Stimulated activated naive B cell treated with anti-CD40 and anti-IgM and Interleukin-4, amounts not matched to agents 10 μg/mL and 1 μg/mL and 100 μg/mL, for 72 hours (primary cell): ENCODE measurements around the gene DHRS12.
"Not testable (repeated sequence)": the region's sequence is repeated elsewhere in the genome, so short reads cannot be mapped to it uniquely, and the experiment has no call there.

ENCODE experiments used
- ATAC-seq, 2 donors: fragments of 150-1000 bp; cut with Tn5 transposase; replicated peaks; 2 replicates each; pipeline ENCODE4 v1.10.0; 2021; ENCODE audit warnings: moderate library complexity in 1 of 2
- DNase-seq: peaks from one replicate; pipeline ENCODE4 v3.0.0; 2021
- H3K27ac Mint-ChIP-seq: one replicate; pipeline ENCODE4 v1.8.0; 2022; ENCODE audit warnings: mild to moderate bottlenecking, mixed read lengths
- H3K27me3 Mint-ChIP-seq, 2 donors: one replicate each; pipeline ENCODE4 v1.8.0; 2022; ENCODE audit warnings: mixed read lengths in 2 of 2
- H3K36me3 Mint-ChIP-seq, 2 donors: one replicate each; pipeline ENCODE4 v1.8.0; 2022; ENCODE audit warnings: mixed read lengths in 2 of 2, mild to moderate bottlenecking in 1 of 2
- H3K4me1 Mint-ChIP-seq, 2 donors: one replicate each; pipeline ENCODE4 v1.8.0; 2022; ENCODE audit warnings: mixed read lengths in 2 of 2, mild to moderate bottlenecking in 1 of 2
- H3K4me3 Mint-ChIP-seq, 2 donors: one replicate each; pipeline ENCODE4 v1.8.0; 2022; ENCODE audit warnings: mild to moderate bottlenecking in 2 of 2, mixed read lengths in 2 of 2, moderate library complexity in 1 of 2
- H3K9me3 Mint-ChIP-seq, 2 donors: one replicate each; pipeline ENCODE4 v1.8.0; 2022; ENCODE audit warnings: mixed read lengths in 2 of 2, mild to moderate bottlenecking in 1 of 2

The DHRS12 gene

DNA sequence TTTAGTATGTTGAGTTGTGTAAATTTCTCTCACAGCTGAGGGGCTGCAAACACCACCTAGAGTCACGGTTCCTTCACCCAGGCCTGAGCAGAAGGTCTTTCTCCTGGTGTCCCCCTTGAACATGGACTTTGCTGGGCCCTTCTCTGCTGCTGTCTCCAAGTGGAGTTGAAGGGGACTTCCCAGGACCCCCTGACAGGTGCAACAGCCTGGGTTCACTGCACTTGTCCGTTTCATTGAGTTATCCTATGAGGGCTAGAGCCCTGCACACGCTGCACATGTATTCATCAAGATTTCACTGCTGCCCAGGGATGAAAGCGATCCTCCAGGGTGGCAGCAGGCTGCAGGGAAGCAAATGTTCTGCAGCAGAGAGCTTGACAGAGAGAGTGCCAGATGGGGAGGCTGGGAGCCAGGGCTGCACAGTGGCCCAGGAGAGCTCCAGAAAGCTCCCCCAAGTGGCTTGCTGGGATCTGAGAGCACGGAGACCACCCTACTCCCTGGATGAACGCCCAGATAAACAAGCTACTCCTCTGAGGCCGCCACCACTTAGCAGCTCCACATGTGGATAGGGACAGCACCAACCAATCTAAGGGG is 30.7 kb upstream of the DHRS12 start:
- peaks cover 0 to 8% of the 10 kb centered on the region in 2 donors for H3K27me3 Mint-ChIP-seq
- no peak for DNase-seq
- no peak for ATAC-seq
- no peaks in the 10 kb centered on the region for H3K9me3 Mint-ChIP-seq
- peaks cover 13 to 14% of the 10 kb centered on the region in 2 donors for H3K4me1 Mint-ChIP-seq
- H3K27ac Mint-ChIP-seq, result no peak overlapping the region
- H3K4me3 Mint-ChIP-seq, result no peak overlapping the region
- no peaks in the 10 kb centered on the region for H3K36me3 Mint-ChIP-seq

DNA sequence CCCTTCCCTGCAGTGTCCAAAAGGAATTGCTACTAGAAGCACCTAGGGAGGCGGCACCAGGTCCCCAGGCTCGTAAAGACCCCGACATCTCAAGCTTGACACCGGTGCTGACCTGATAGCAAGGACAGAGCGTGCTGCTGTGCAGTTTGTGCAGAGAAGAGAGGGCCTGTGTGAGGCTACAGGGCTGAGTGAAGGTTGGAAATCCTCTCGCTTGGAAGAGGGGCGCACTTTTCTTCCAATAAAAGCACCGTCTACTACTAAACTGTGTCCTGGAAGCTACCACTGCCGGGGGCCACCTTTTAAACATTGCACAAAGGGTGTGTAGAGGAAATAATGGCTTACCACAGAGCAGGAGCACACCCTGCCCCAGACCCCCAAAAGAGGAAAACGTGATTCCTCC is 30.0 kb upstream of the DHRS12 start:
- Mint-ChIP-seq H3K36me3 (no peaks in the 10 kb centered on the region), H3K4me1 (peaks cover 13 to 20% of the 10 kb centered on the region in 2 donors), H3K27me3 (peaks cover 0 to 8% of the 10 kb centered on the region in 2 donors), H3K4me3 (no peak overlapping the region), H3K9me3 (no peaks in the 10 kb centered on the region), H3K27ac (no peak overlapping the region)
- ATAC-seq, result no peak
- no peak for DNase-seq

DNA sequence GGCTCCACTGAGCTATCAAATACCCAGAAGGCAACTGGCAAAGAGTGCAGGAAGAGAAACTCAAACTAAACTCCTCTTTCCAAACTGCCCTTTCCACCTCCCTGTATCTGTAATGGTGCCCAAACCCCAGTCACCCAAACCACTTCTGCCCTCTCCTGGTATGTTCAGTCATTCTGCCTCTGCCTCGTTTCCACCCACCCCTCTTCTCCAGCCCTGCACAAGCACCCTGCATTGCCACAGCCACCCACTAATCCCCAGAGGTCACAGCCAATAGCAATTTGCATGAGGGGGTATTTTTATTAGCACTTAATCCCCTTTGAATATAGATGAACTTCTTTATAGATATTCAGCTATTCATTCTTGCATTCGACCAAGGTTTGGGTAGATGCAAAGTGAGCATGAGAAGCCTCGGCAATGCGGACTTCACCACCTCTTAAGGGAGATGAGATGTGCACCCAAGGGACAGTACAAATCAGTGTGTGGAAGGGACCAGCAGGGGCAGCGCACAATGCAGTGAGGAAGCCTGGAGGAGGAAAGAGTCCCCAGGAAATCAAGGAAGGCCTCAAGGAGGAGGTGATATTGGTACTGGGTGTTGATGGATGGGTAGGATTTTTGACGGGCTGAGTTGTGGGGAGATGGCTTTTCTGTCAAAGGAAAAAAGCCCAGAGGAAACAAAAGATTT is 28.6 kb upstream of the DHRS12 start:
- Mint-ChIP-seq H3K9me3 (no peaks in the 10 kb centered on the region), H3K4me3 (peak overlapping the region in 1 of 2 donors; percentile 26), H3K27me3 (peaks cover 0 to 8% of the 10 kb centered on the region in 2 donors), H3K4me1 (peaks cover 20 to 29% of the 10 kb centered on the region in 2 donors), H3K27ac (no peak overlapping the region), H3K36me3 (no peaks in the 10 kb centered on the region)
- DNase-seq (peak; percentile 46), ATAC-seq (peak; percentile 98)

DNA sequence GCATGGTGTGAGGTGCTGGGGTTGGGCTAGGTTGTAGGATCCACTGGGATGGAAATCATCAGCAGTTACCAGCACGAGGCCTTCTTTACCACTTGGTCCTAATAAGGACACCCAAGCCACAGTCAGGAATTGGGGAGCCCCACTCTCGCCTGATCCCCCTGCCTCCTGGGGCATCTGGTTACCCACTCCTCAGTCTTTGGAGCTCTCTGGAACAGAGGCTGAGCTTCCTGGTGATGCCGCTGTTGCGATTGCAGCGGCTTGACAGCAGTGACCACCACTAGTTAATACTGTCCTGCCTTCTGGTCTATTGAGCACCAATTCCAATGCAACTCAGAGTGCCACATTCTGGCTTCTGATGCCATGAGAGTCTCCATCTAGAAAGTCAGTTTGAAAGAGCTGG is 27.6 kb upstream of the DHRS12 start:
- H3K4me1 Mint-ChIP-seq, result peaks cover 31 to 40% of the 10 kb centered on the region in 2 donors
- H3K27ac Mint-ChIP-seq, result no peak overlapping the region
- no peaks in the 10 kb centered on the region for H3K36me3 Mint-ChIP-seq
- ATAC-seq (no peak), DNase-seq (no peak)
- no peak overlapping the region for H3K4me3 Mint-ChIP-seq
- H3K27me3 Mint-ChIP-seq, result peaks cover 0 to 8% of the 10 kb centered on the region in 2 donors
- no peaks in the 10 kb centered on the region for H3K9me3 Mint-ChIP-seq

DNA sequence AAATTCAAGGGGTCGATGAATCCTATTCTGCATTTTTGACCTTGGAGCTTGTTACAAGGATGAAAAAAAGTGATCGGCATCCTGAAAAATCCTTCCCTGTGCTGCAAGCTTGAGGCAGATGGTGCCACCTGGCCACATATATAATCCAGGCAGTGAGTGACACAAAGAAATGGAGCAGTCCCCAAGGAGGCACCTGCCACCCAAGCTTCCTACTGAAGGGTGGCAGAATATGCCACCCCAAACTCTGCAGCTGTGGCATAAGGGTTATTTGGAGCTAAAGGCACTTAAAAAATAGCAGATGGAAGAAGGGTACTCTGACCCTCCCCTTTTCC is 25.6 kb upstream of the DHRS12 start:
- Mint-ChIP-seq H3K27me3 (peaks cover 0 to 8% of the 10 kb centered on the region in 2 donors), H3K27ac (no peak overlapping the region), H3K36me3 (no peaks in the 10 kb centered on the region), H3K9me3 (no peaks in the 10 kb centered on the region), H3K4me1 (peaks cover 41 to 59% of the 10 kb centered on the region in 2 donors), H3K4me3 (no peak overlapping the region)
- ATAC-seq, result no peak
- no peak for DNase-seq

DNA sequence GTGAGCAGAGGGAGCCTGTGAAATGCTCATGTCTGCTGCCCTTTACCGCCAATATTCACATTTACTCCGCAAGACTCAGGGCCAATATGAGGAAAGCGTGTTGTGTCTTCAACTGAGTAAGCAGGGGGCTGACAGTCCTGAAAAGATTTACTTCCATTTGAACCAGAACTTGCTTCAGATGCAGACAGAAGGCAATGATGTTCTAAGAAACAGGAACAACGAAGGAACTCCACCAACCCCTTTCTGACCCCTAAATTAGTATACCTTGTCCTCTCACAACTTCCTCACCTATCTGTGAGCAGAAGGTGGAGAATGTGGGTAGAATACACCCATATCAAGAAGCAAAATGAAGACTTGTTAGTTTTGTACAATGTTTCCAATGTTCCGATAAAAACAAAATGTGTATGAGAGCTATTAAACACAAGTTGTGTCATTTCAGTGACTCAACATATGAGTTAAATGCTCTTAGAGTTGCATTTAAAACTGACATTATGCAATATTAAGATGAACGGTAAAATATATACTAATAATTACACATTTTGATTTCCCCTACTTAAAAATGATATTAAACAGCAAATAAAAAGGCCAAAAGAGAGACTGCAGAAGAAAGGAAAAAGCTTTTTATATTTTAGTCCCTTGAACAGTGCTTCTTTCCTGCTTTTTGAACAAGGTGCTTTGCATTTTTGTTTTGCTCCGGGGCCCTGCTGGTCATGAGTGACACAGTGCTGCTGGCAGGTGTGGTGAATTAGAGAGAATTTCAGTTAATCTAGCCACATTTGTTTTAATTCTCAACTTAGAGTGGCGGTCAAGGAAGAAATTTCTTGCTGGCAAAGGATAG is 25.0 kb upstream of the DHRS12 start:
- Mint-ChIP-seq H3K27me3 (peaks cover 0 to 8% of the 10 kb centered on the region in 2 donors), H3K36me3 (no peaks in the 10 kb centered on the region), H3K4me3 (no peak overlapping the region)

DNA sequence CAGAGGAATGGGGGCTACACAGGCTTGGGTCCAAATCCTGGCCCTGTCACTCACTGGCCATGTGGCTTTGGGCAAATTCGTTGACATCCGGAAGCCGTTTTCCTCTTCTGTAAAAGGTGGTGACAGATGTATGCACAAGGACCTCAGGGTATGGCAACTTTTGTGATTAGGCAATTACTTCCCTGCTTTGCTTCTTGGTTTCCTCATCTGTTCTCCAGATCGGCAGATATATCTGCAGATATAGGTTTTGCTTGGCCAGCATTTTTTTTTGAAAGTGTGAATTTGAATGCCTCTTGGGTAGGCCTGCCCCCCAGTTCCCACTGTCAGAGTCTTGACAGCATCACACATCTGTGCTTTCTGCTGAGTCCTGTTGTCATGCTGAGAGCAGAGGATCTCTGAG is 23.3 kb upstream of the DHRS12 start:
- Mint-ChIP-seq H3K27ac (no peak overlapping the region), H3K27me3 (no peaks in the 10 kb centered on the region), H3K4me1 (peaks cover 42 to 63% of the 10 kb centered on the region in 2 donors), H3K9me3 (no peaks in the 10 kb centered on the region), H3K36me3 (no peaks in the 10 kb centered on the region), H3K4me3 (no peak overlapping the region)
- DNase-seq (no peak), ATAC-seq (no peak)

More for the DNA sequence above, 25.0 kb upstream of the DHRS12 start:
- ATAC-seq, result no peak
- Mint-ChIP-seq H3K9me3 (no peaks in the 10 kb centered on the region), H3K27ac (peak overlapping the region; percentile 53), H3K4me1 (peaks cover 41 to 60% of the 10 kb centered on the region in 2 donors)
- DNase-seq, result no peak

DNA sequence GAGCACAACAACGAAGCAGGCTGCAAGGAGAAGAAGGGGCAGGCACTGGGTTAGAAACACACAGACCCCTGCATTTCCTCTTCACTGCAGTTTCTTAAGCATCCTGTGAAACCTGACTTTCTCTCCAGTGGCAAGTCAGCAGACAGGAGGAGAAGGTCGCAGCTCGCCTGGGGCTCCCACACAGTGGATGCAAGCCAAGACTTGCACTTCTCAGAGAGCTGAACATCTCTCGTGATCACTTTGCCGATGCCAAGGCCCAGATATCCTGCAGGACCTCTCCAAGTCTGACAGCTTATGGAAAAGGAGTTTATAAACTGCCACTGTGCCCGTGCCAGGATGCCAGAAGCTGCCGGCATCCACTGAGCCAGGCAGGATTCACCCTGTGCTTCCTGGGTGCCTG is 22.6 kb upstream of the DHRS12 start:
- DNase-seq (no peak), ATAC-seq (peak; percentile 20)
- no peak overlapping the region for H3K4me3 Mint-ChIP-seq
- no peaks in the 10 kb centered on the region for H3K9me3 Mint-ChIP-seq
- no peaks in the 10 kb centered on the region for H3K27me3 Mint-ChIP-seq
- no peaks in the 10 kb centered on the region for H3K36me3 Mint-ChIP-seq
- no peak overlapping the region for H3K27ac Mint-ChIP-seq
- peaks cover 44 to 64% of the 10 kb centered on the region in 2 donors for H3K4me1 Mint-ChIP-seq

DNA sequence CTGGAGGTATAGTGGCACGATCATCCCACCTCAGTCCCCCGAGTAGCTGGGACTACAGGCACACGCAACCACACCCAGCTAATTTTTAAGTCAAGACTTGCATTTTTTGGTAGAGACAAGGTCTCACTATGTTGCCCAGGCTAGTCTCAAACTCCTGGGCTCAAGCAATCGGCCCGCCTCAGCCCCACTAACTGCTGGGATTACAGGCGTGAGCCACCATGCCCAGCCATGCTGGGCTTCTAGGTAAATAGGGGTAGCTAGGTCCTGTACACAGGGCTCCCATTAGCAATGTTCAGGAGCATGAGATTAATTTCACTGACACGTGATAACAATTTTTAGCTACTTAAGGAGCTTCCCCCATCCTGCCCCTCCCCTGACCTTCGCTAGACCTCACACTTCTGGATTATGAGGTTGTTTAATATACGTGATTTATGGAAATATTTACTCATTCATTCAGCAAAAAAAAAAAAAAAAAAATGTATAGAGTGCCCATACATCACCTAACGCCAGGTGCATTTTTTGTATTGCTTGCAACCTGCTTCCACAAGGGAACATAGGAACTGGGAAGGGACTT is 21.8 kb upstream of the DHRS12 start:
- no peaks in the 10 kb centered on the region for H3K9me3 Mint-ChIP-seq
- H3K27ac Mint-ChIP-seq, result no peak overlapping the region
- no peaks in the 10 kb centered on the region for H3K27me3 Mint-ChIP-seq
- H3K4me3 Mint-ChIP-seq, result no peak overlapping the region
- no peaks in the 10 kb centered on the region for H3K36me3 Mint-ChIP-seq
- DNase-seq (no peak), ATAC-seq (no peak)
- H3K4me1 Mint-ChIP-seq, result peaks cover 49 to 73% of the 10 kb centered on the region in 2 donors

DNA sequence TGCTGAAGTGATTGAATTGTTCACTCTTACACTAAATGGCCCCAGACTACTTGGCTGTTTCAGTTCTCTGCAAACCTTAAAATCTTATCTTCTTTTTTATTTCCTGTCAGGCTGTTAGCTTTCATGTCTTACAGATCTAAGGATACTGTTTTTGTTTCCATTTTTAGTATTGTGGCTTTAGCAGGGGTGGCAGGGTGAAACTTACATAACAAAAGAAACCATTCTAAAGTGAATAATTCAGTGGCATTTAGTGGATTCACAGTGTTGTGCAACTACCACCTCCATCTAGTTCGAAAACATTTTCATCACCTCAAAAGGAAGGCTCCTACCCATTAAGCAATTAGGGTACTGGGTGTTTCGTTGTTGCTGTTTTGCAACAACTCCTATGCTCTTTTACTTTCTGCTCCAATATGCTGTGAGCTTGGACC is 21.2 kb upstream of the DHRS12 start:
- no peak overlapping the region for H3K4me3 Mint-ChIP-seq
- H3K9me3 Mint-ChIP-seq, result no peaks in the 10 kb centered on the region
- no peaks in the 10 kb centered on the region for H3K27me3 Mint-ChIP-seq
- peaks cover 55 to 78% of the 10 kb centered on the region in 2 donors for H3K4me1 Mint-ChIP-seq
- no peak overlapping the region for H3K27ac Mint-ChIP-seq
- DNase-seq, result no peak
- no peaks in the 10 kb centered on the region for H3K36me3 Mint-ChIP-seq
- ATAC-seq, result peak in 1 of 2 donors; percentile 17

DNA sequence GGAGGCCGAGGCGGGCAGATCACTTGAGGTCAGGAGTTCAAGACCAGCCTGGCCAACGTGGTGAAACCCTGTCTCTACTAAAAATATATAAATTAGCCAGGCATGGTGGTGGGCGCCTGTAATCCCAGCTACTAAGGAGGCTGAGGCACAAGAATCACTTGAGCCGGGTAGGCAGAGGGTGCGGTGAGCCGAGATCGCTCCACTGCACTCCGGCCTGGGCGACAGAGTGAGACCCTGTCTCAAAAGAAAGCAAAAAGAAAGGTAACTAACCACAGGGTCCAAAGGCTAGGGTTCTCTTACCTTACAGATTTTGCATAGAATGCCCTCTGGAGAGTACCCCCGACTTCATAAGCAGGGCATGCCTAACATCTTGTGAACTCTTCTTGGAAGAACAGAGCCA is 20.7 kb upstream of the DHRS12 start:
- not testable (repeated sequence) for H3K27ac Mint-ChIP-seq, DNase-seq, H3K9me3 Mint-ChIP-seq, H3K27me3 Mint-ChIP-seq, ATAC-seq, H3K36me3 Mint-ChIP-seq, H3K4me3 Mint-ChIP-seq
- H3K4me1 Mint-ChIP-seq, result peaks cover 59 to 83% of the 10 kb centered on the region in 2 donors

DNA sequence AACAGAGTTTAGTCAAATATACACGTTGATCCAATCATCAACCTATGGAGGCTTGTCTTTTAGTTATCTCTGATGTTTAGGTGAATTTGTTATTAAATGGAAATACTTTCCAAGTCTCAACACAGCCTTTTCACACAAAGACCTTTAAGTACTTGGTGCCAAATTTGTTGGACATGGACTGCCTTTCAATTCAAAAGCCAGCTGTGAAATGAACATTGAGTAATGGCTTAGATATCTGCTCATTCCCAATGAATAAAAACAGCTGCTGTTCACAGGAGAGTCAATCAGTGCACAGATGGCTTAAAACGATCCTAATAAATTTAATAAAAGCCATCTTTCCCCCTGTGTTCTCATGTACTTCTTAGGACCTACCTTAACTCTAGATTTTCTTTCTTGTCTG is 19.9 kb upstream of the DHRS12 start:
- ATAC-seq, result no peak
- Mint-ChIP-seq H3K4me3 (no peak overlapping the region), H3K4me1 (peaks cover 67 to 84% of the 10 kb centered on the region in 2 donors), H3K27me3 (no peaks in the 10 kb centered on the region), H3K27ac (no peak overlapping the region), H3K36me3 (no peaks in the 10 kb centered on the region), H3K9me3 (no peaks in the 10 kb centered on the region)
- DNase-seq, result no peak

DNA sequence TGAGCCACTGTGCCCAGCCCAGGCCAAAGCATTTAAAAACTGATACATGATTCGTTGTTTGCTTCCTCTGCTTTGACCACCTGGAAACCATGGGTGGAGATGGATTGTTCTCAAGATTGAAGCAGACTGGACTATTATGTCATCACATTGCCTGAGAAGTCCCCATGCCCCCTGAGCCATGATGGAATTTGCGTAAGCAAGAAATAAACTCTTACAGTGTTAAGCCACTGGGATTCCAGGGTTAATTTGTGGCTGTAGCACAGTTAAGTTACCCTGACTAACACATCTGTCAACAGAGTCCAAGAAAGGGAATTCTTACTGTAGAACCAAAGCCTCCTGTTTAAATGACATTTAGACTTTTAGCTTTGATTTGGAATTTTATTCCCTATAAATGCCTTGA is 19.4 kb upstream of the DHRS12 start:
- Mint-ChIP-seq H3K36me3 (no peaks in the 10 kb centered on the region), H3K27ac (no peak overlapping the region), H3K4me3 (no peak overlapping the region), H3K9me3 (no peaks in the 10 kb centered on the region), H3K27me3 (no peaks in the 10 kb centered on the region), H3K4me1 (peaks cover 66 to 84% of the 10 kb centered on the region in 2 donors)
- DNase-seq (no peak), ATAC-seq (no peak)

DNA sequence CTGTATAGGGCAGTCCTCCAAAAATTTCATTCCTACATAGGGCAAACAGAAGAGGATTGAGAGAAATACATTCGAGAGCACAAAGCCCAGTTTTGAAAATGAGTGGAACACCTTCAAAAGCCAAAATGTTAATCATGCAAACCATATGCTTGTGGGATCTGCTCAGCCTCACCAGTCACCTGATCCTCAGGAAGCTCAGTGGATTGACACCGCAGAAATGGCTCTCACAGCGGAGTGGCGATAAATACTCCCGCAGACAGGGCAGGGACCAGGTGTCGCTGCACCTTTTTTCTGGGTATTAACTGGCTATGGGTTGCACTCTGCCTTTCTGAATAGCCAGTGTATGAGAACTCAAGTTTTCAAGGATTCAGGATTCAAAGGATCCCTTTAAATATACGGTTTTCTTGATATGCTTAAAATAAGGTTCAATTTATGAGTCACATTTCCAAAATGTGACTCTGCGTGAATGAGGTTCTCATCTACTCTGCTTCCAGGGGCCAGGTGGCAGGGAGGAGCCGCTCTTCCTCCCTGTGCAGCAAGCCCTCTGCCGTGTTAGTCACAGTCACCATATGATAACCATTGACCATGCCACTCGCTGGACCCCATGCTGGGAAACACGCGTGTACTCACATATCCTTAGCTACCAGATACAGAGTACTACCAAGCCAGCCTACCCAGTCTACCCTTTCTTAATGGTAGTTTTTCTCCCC is 18.3 kb upstream of the DHRS12 start:
- no peaks in the 10 kb centered on the region for H3K27me3 Mint-ChIP-seq
- ATAC-seq (no peak), DNase-seq (no peak)
- H3K4me1 Mint-ChIP-seq, result peaks cover 68 to 84% of the 10 kb centered on the region in 2 donors
- H3K4me3 Mint-ChIP-seq, result peak overlapping the region; percentile 52 to 63
- no peaks in the 10 kb centered on the region for H3K36me3 Mint-ChIP-seq
- no peaks in the 10 kb centered on the region for H3K9me3 Mint-ChIP-seq
- H3K27ac Mint-ChIP-seq, result no peak overlapping the region
